Caki2 (cell line): ENCODE results near the gene ECE2. TPM values are rescaled to one million over a fixed set of nuclear protein-coding genes. Genes with fewer than 3 reads are reported as not detected.
"Not testable (repeated sequence)": the region's sequence is repeated elsewhere in the genome, so short reads cannot be mapped to it uniquely, and the experiment has no call there.

Source experiments
- DNase-seq: peaks from one replicate; pipeline ENCODE4 v3.0.0-alpha.2; 2015; ENCODE audit warnings: low read depth
- in situ Hi-C: cut with HindIII; loops from 2 replicates; pipeline ENCODE4 v1.10.0; 2016; ENCODE audit warnings: low sequenced_read_pairs, low pct_unique_long_range_greater_than_20kb, mixed read lengths
- total RNA-seq: library from RNA; depleted of rRNA; stranded (reverse); fragments of >200 nt; shearing (Covaris generic); gene quantifications from 2 replicates; pipeline ENCODE4 v1.2.3, GENCODE V29; 2014; ENCODE audit warnings: low replicate concordance; rRNA removed

Gene ECE2
- total RNA-seq, 1 experiment from 2014 or later, result not detected

- DNase-seq, result not testable (repeated sequence)
Measured at GRCh38 chr3:184339451-184340135, 63.8 kb downstream of the ECE2 start.

DNA sequence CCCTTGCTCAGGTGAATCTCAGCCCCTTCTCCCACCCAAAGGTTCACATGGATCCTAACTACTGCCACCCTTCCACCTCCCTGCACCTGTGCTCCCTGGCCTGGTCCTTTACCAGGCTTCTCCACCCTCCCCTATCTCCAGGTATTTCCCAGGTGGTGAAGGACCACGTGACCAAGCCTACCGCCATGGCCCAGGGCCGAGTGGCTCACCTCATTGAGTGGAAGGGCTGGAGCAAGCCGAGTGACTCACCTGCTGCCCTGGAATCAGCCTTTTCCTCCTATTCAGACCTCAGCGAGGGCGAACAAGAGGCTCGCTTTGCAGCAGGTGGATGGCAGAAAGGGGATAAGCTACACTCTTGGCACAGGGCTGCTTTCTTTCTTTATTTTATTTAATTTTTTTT lies 66.1 kb downstream of the ECE2 start:
- in situ Hi-C loops, result no loop called here
- DNase-seq, result no peak

More at GRCh38 chr3:184339451-184340135, 63.8 kb downstream of the ECE2 start:
- in situ Hi-C loops, result not testable (repeated sequence)

Other genes with a start within 250 kb of the ECE2 start
- gene HTR3D, start 244.3 kb upstream of the ECE2 start, total RNA-seq, result not detected in 2 replicates
- gene HTR3C, start 223.0 kb upstream of the ECE2 start, total RNA-seq, result not detected in 2 replicates
- gene HTR3E, start 179.0 kb upstream of the ECE2 start, total RNA-seq, result not detected in 2 replicates
- 43.1 and 50.5 TPM in 2 replicates for gene EIF2B5, start 140.7 kb upstream of the ECE2 start, total RNA-seq
- gene DVL3, start 120.6 kb upstream of the ECE2 start, total RNA-seq, result 28.8 and 45.6 TPM in 2 replicates
- gene AP2M1, start 101.2 kb upstream of the ECE2 start, total RNA-seq, result 712 and 818 TPM in 2 replicates
- gene ABCF3, start 89.8 kb upstream of the ECE2 start, total RNA-seq, result 52.1 and 65.6 TPM in 2 replicates
- 0.57 and 5.7 TPM in 2 replicates for gene VWA5B2, start 46.4 kb upstream of the ECE2 start, total RNA-seq
- 33.2 and 41.5 TPM in 2 replicates for gene ALG3, start 27.1 kb upstream of the ECE2 start, total RNA-seq
- 17.4 and 19.1 TPM in 2 replicates for gene EEF1AKMT4, start 26.4 kb upstream of the ECE2 start, total RNA-seq
- gene CAMK2N2, start 14.5 kb upstream of the ECE2 start, total RNA-seq, result not detected in 2 replicates
- gene PSMD2, start 23.2 kb downstream of the ECE2 start, total RNA-seq, result 533 and 581 TPM in 2 replicates
- gene EIF4G1, start 38.6 kb downstream of the ECE2 start, total RNA-seq, result 250 and 257 TPM in 2 replicates
- 33.4 and 39.2 TPM in 2 replicates for gene FAM131A, start 61.6 kb downstream of the ECE2 start, total RNA-seq
- gene CLCN2, start 85.6 kb downstream of the ECE2 start, total RNA-seq, result 2.0 and 20.2 TPM in 2 replicates
- gene POLR2H, start 85.7 kb downstream of the ECE2 start, total RNA-seq, result 139 and 169 TPM in 2 replicates
- 0.61 TPM in 1 of 2 replicates, not detected in the other for gene THPO, start 102.2 kb downstream of the ECE2 start, total RNA-seq
- 0.84 TPM in 1 of 2 replicates, not detected in the other for gene CHRD, start 104.0 kb downstream of the ECE2 start, total RNA-seq